22Rv1 (cell line): ENCODE measurements around the gene EOMES.

Experiments
- ZFX ChIP-seq: fragments of 450-650 bp; IDR thresholded peaks from 2 replicates; pipeline ENCODE4 v1.6.1; 2017; ENCODE audit warnings: antibody characterized with exemption, borderline replicate concordance
- TF ChIP-seq, protein P1 (sequence below): fragments of 450-650 bp; IDR thresholded peaks from 2 replicates; pipeline ENCODE4 v1.5.1; 2017; ENCODE audit warnings: mild to moderate bottlenecking

DNA sequence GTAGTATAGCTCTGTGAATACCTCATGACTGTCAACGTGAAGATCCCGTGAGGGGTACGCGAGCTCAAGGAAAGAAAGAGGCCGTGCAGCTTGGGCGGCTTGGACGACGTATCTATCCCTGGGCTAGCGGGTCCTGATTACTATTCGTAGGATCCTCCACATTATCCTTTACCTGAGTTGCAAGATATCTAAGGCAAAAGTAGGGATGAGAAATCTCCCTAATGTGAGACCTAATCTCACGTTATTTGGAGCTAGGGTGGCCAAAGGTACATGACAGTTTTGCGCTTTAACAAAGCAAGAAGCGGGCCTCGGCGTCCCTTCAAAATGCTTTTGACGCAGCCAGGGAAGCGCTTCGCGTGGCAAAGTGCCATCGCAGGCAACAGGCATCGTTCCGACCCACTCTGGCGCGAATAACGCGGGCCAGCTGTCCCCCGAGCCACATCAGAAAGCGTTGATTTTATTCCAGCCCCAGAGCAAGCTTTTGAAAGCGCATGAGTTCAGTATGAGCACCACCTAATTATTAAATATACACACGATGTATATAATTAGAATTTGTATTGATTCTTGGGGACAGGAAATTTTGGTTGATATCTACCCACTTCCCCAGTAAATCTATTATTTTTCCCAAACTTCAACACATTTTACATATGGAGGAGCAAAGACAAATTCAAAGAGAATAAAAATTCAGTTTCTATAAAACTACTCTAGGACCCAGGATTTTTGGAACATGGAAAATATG lies 2.5 kb upstream of the EOMES start:
- TF ChIP-seq, protein P1, sequence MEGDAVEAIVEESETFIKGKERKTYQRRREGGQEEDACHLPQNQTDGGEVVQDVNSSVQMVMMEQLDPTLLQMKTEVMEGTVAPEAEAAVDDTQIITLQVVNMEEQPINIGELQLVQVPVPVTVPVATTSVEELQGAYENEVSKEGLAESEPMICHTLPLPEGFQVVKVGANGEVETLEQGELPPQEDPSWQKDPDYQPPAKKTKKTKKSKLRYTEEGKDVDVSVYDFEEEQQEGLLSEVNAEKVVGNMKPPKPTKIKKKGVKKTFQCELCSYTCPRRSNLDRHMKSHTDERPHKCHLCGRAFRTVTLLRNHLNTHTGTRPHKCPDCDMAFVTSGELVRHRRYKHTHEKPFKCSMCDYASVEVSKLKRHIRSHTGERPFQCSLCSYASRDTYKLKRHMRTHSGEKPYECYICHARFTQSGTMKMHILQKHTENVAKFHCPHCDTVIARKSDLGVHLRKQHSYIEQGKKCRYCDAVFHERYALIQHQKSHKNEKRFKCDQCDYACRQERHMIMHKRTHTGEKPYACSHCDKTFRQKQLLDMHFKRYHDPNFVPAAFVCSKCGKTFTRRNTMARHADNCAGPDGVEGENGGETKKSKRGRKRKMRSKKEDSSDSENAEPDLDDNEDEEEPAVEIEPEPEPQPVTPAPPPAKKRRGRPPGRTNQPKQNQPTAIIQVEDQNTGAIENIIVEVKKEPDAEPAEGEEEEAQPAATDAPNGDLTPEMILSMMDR = no peak
- TF ChIP-seq ZFX = no peak
